Activated T-helper 17 cell treated with anti-CD3 and anti-CD28 coated beads, Interleukin-2, amount 50 U/mL, for 72 hours (primary cell): ENCODE measurements around the gene SRRM5. TPM values are rescaled to one million over a fixed set of nuclear protein-coding genes. Genes with fewer than 3 reads are reported as not detected.
A peak's percentile ranks its signal among the peaks of the same experiment; 100 is the strongest.
"Not testable (repeated sequence)": the region's sequence is repeated elsewhere in the genome, so short reads cannot be mapped to it uniquely, and the experiment has no call there.

Experiments
- ATAC-seq: fragments of 150-1000 bp; cut with Tn5 transposase; replicated peaks from 2 replicates; pipeline ENCODE4 v1.10.0; 2021; ENCODE audit warnings: mild to moderate bottlenecking, moderate library complexity
- H3K27ac Mint-ChIP-seq: one replicate; pipeline ENCODE4 v1.8.0; 2022; ENCODE audit warnings: mixed read lengths
- H3K27me3 Mint-ChIP-seq: one replicate; pipeline ENCODE4 v1.8.0; 2022; ENCODE audit warnings: mixed read lengths
- H3K36me3 Mint-ChIP-seq: one replicate; pipeline ENCODE4 v1.8.0; 2022; ENCODE audit warnings: low read depth, mild to moderate bottlenecking, mixed read lengths
- H3K4me1 Mint-ChIP-seq: one replicate; pipeline ENCODE4 v1.8.0; 2022; ENCODE audit warnings: mixed read lengths
- H3K4me3 Mint-ChIP-seq: one replicate; pipeline ENCODE4 v1.8.0; 2022; ENCODE audit warnings: mild to moderate bottlenecking, mixed read lengths
- H3K9me3 Mint-ChIP-seq: one replicate; pipeline ENCODE4 v1.8.0; 2022; ENCODE audit warnings: mixed read lengths
- total RNA-seq, 2 donors: library from RNA; stranded (reverse); gene quantifications; one replicate each; pipeline ENCODE4 v1.2.3, GENCODE V29; 2022

Gene SRRM5
- total RNA-seq, 2 donors from 2014 or later, result 0.74 to 1.4 TPM

DNA sequence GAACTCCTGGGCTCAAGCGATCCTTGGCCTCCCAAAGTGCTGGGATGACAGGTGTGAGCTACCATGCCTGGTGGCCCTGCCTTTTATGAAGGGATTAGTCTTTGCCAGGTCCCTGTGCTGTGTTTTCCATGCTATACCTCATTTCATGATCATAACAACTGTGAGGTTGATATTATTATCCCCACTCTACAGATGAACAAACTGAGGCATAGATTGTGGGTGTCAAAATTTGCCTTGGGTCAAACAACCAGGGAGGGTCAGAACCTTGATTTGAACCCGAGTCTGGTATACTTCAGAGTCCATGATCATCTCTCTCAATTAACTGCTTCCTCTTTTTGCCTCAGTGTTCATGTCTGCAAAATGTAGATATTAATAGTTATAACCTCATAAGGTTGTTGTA is 29.4 kb upstream of the SRRM5 start:
- no peak for ATAC-seq
- peaks cover 5% of the 10 kb centered on the region for H3K4me1 Mint-ChIP-seq

GRCh38 chr19:43584484-43584883 is 27.4 kb upstream of the SRRM5 start:
- H3K36me3 Mint-ChIP-seq, result peaks cover 10% of the 10 kb centered on the region
- no peaks in the 10 kb centered on the region for H3K9me3 Mint-ChIP-seq
- no peak for ATAC-seq
- no peaks in the 10 kb centered on the region for H3K4me1 Mint-ChIP-seq
- H3K4me3 Mint-ChIP-seq, result no peak overlapping the region
- H3K27me3 Mint-ChIP-seq, result no peaks in the 10 kb centered on the region
- peak overlapping the region; percentile 76 for H3K27ac Mint-ChIP-seq

More for the DNA sequence above, 29.4 kb upstream of the SRRM5 start:
- Mint-ChIP-seq H3K36me3 (peaks cover 10% of the 10 kb centered on the region), H3K4me3 (no peak overlapping the region), H3K27ac (no peak overlapping the region), H3K9me3 (no peaks in the 10 kb centered on the region), H3K27me3 (no peaks in the 10 kb centered on the region)

GRCh38 chr19:43586346-43586745 is 25.5 kb upstream of the SRRM5 start:
- Mint-ChIP-seq H3K9me3 (no peaks in the 10 kb centered on the region), H3K4me3 (no peak overlapping the region), H3K4me1 (peaks cover 7% of the 10 kb centered on the region), H3K36me3 (peaks cover 21% of the 10 kb centered on the region), H3K27me3 (no peaks in the 10 kb centered on the region), H3K27ac (no peak overlapping the region)
- ATAC-seq, result no peak

- H3K36me3 Mint-ChIP-seq, result peaks cover 27% of the 10 kb centered on the region
- ATAC-seq, H3K4me1 Mint-ChIP-seq, H3K27me3 Mint-ChIP-seq, H3K9me3 Mint-ChIP-seq, H3K4me3 Mint-ChIP-seq, H3K27ac Mint-ChIP-seq: not testable (repeated sequence)
Observed at GRCh38 chr19:43587029-43587428, 24.9 kb upstream of the SRRM5 start.

GRCh38 chr19:43589277-43589676 is 22.6 kb upstream of the SRRM5 start:
- Mint-ChIP-seq H3K36me3 (peaks cover 45% of the 10 kb centered on the region), H3K4me1 (peaks cover 16% of the 10 kb centered on the region), H3K27me3 (no peaks in the 10 kb centered on the region), H3K4me3 (no peak overlapping the region), H3K27ac (no peak overlapping the region), H3K9me3 (no peaks in the 10 kb centered on the region)
- no peak for ATAC-seq

DNA sequence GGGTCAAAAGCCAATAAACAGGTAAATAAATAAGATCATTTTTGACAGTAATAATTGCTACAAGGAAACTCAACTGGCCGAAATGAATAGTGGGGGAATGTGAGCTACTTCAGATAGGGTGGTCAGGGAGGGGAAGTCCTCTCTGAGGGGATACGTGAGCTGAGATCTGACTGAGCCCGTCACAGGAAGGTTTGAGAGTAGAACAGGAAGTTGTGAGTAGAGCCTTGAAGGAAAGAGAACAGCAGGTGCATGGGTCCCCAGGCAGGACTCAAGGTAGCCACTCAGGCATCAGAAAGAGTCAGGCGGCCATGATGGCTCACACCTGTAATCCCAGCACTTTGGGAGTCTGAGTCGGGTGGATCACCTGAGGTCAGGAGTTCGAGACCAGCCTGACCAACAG is 22.2 kb upstream of the SRRM5 start:
- Mint-ChIP-seq H3K27me3 (no peaks in the 10 kb centered on the region), H3K4me1 (peaks cover 16% of the 10 kb centered on the region), H3K36me3 (peaks cover 45% of the 10 kb centered on the region), H3K27ac (no peak overlapping the region), H3K4me3 (no peak overlapping the region), H3K9me3 (no peaks in the 10 kb centered on the region)
- ATAC-seq, result no peak

DNA sequence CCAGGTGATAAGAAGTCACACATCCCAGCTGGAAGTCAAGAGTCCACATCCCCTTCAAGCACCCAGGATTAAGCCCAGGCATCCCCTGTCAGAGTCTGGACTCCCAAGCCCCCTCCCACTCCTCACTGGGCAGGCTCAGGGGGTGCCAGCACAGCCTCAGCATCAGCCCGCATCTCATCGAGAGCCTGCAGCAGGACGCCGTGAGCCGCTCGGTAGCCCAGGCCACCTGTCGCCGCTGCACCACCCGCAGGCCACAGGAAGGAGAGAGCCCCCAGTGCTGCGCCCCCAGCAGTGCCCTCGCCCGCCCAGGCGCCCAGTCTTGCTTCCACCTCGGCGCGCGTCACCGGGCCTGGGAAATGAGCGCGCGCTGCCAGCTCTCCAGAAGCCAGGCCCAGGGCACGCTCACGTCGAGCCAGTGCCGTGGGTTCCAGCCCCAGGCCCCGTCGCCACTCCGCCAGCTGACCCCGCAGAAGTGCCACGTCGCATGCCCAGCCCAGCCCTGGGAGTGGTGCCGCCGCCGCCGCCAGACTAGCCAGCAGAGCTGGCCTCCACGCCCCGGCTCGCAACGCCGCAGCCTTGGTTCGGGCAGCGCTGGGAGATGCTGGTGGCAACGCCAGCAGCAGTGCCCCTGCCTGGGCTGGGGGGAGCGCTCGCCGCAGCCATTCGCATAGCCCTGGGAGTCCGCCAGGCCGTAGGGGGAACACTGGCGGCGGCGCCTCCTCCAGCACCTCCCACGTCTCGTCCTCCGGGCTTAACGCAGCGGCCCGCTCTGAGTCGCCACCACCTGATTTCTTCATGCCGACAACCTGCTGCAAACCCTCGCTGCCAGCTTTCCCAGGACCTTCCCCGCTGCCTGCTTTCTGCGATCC is 19.8 kb upstream of the SRRM5 start:
- ATAC-seq, result no peak

DNA sequence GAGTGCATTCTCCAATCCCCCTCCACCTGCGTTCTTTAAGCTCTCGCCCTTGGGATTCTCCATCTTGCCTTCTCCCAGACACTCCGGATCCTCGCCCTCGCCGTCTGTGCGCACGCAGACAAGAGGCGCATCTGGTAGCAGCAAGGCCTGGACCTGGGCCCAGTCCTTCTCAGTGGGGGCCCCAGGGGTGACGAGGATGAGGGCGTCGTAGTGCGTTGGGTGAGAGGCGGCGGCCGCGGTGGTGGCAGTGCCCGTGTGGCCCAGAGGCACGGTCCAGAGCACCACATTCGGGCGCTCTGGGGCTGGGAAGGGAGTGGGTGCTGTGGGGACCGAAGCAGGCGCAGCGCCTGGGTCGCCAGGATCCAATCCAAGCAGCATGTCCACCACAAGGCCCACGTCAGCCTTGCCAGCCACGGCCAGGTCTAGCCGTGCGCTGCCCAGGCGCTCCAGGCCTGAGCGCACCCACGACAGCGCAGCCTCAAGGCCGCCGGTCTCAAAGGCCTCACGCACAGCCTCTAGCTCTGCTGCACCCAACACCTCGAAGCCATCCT is 19.0 kb upstream of the SRRM5 start:
- ATAC-seq, result no peak
- peak overlapping the region; percentile 94 for H3K4me3 Mint-ChIP-seq
- H3K27me3 Mint-ChIP-seq, result no peaks in the 10 kb centered on the region
- no peaks in the 10 kb centered on the region for H3K9me3 Mint-ChIP-seq
- peaks cover 53% of the 10 kb centered on the region for H3K36me3 Mint-ChIP-seq
- H3K4me1 Mint-ChIP-seq, result peaks cover 27% of the 10 kb centered on the region
- peak overlapping the region; percentile 43 for H3K27ac Mint-ChIP-seq

More for the DNA sequence above, 19.8 kb upstream of the SRRM5 start:
- no peaks in the 10 kb centered on the region for H3K27me3 Mint-ChIP-seq
- H3K9me3 Mint-ChIP-seq, result no peaks in the 10 kb centered on the region
- no peak overlapping the region for H3K4me3 Mint-ChIP-seq
- peaks cover 49% of the 10 kb centered on the region for H3K36me3 Mint-ChIP-seq
- H3K4me1 Mint-ChIP-seq, result peaks cover 21% of the 10 kb centered on the region
- H3K27ac Mint-ChIP-seq, result no peak overlapping the region

- peaks cover 66% of the 10 kb centered on the region for H3K36me3 Mint-ChIP-seq
- peaks cover 31% of the 10 kb centered on the region for H3K4me1 Mint-ChIP-seq
- H3K9me3 Mint-ChIP-seq, result no peaks in the 10 kb centered on the region
- ATAC-seq, result no peak
- H3K27ac Mint-ChIP-seq, result peak overlapping the region; percentile 99
- H3K4me3 Mint-ChIP-seq, result peak overlapping the region; percentile 94
- H3K27me3 Mint-ChIP-seq, result no peaks in the 10 kb centered on the region
Observed at GRCh38 chr19:43594081-43594697, 17.7 kb upstream of the SRRM5 start.

GRCh38 chr19:43594710-43595604 is 16.9 kb upstream of the SRRM5 start:
- H3K4me1 Mint-ChIP-seq, result peaks cover 31% of the 10 kb centered on the region
- peak overlapping the region; percentile 99 for H3K27ac Mint-ChIP-seq
- H3K27me3 Mint-ChIP-seq, result no peaks in the 10 kb centered on the region
- ATAC-seq, result peak; percentile 61
- peak overlapping the region; percentile 94 for H3K4me3 Mint-ChIP-seq
- peaks cover 73% of the 10 kb centered on the region for H3K36me3 Mint-ChIP-seq
- H3K9me3 Mint-ChIP-seq, result no peaks in the 10 kb centered on the region

- Mint-ChIP-seq H3K9me3 (no peaks in the 10 kb centered on the region), H3K27me3 (no peaks in the 10 kb centered on the region), H3K27ac (peak overlapping the region; percentile 99), H3K36me3 (peaks cover 75% of the 10 kb centered on the region), H3K4me3 (peak overlapping the region; percentile 94), H3K4me1 (peaks cover 28% of the 10 kb centered on the region)
- ATAC-seq, result peak; percentile 11
Observed at GRCh38 chr19:43595605-43595998, 16.3 kb upstream of the SRRM5 start.

DNA sequence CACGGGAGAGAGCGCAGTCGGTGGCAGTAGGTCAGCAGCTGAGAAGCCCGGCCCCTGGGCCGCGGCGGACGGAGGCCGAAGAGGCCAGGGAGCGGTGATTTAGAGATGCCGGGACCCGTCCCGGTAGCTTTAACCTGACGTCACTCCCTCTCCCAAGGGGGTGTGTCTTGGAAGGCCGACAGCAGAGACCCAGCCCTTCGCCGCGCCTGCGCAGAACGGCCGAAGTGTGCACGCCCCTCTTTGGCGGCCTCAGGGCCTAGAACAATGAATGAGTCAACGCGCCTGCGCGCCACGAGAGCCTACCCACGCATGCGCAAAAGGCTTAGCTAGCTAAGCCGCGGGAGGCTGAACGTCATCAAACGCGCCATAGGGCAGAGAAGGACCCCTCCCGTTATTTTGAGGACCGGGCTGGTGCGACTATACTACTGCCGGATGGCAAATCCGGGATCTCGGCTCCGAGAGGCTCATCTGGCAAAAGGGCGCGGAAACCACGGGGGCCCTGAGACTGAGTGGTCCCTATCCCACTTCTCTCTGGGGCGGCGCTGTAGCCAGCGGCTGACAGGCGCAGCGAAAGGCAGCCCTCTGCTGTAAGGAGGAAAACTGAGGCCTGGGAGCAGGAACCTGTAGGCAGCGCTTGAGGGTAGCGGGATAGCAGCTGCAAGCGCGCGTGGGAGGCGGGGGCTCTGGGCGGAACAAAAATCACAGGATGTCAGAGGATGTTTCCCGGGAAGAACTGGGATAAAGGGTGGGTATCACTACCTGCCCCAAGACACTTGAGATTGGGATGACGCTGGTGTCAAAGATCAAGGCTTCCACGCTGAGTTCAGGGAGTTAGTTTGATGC is 15.7 kb upstream of the SRRM5 start, which contains the start of the genes IRGQ and ZNF576:
Gene IRGQ, minus strand, starts transcription at position 136 of the 843 bp plus-strand sequence. CDS start 796 bp downstream, outside the sequence.
Gene ZNF576, plus strand, starts transcription at position 597 of the 843 bp plus-strand sequence. CDS start 514 bp downstream, outside the sequence.
- Mint-ChIP-seq H3K4me3 (peak within 1 kb of the TSS; percentile 94), H3K27ac (peak within 1 kb of the TSS; percentile 99), H3K36me3 (peaks cover 72% of the 10 kb centered on the region), H3K27me3 (no peaks in the 10 kb centered on the region), H3K9me3 (no peaks in the 10 kb centered on the region), H3K4me1 (peaks cover 24% of the 10 kb centered on the region)
- peak; percentile 89 for ATAC-seq

DNA sequence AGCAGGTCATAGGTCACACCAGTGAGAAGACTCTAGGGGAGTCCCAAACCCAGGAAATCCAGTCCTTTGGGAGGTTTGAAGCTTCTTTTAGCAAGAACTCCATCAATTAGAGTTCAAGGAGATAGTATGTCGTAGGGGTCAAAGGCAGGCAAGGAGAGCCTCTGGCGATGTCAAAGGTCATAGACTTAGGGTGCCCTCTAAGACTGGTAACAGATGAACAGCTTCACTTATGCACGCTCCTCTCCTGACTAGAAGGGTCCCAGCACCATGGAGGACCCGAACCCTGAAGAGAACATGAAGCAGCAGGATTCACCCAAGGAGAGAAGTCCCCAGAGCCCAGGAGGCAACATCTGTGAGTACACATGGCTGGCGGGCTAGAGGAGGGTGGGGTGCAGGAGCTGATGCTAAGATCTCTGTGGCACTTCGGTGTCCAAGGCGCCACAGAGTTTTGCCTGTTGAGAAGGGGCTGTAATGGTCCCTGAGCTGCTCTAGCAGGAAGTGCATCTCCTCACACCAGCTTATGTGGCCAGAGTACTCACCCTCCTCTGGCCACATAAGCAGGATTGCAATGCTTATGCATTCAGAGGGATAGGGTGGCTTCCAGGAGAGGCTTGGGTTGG is 14.9 kb upstream of the SRRM5 start:
- Mint-ChIP-seq H3K36me3 (peaks cover 72% of the 10 kb centered on the region), H3K27ac (peak overlapping the region; percentile 99), H3K4me3 (peak overlapping the region; percentile 94), H3K27me3 (no peaks in the 10 kb centered on the region), H3K9me3 (no peaks in the 10 kb centered on the region), H3K4me1 (peaks cover 24% of the 10 kb centered on the region)
- no peak for ATAC-seq
